Body of pancreas (tissue), 4 donors: Measurements from ENCODE around the gene TNNC1.
A peak's percentile ranks its signal among the peaks of the same experiment; 100 is the strongest.

Experiments used
- POLR2A ChIP-seq, 3 donors: fragments of 450-650 bp; IDR thresholded peaks; one replicate each; pipeline ENCODE4 v1.6.1; 2016; ENCODE audit warnings: antibody characterized with exemption in 3 of 3, mild to moderate bottlenecking in 2 of 3
- TF ChIP-seq, protein P1 (sequence below), 7 experiments: fragments of 450-650 bp in 4 of 7; fragments of 200-600 bp in 3 of 7; sonication (generic) in 3 of 7; IDR thresholded peaks; one replicate each; pipeline ENCODE4 v1.5.1; 2016 to 2019; ENCODE audit warnings: antibody characterized with exemption in 7 of 7

DNA sequence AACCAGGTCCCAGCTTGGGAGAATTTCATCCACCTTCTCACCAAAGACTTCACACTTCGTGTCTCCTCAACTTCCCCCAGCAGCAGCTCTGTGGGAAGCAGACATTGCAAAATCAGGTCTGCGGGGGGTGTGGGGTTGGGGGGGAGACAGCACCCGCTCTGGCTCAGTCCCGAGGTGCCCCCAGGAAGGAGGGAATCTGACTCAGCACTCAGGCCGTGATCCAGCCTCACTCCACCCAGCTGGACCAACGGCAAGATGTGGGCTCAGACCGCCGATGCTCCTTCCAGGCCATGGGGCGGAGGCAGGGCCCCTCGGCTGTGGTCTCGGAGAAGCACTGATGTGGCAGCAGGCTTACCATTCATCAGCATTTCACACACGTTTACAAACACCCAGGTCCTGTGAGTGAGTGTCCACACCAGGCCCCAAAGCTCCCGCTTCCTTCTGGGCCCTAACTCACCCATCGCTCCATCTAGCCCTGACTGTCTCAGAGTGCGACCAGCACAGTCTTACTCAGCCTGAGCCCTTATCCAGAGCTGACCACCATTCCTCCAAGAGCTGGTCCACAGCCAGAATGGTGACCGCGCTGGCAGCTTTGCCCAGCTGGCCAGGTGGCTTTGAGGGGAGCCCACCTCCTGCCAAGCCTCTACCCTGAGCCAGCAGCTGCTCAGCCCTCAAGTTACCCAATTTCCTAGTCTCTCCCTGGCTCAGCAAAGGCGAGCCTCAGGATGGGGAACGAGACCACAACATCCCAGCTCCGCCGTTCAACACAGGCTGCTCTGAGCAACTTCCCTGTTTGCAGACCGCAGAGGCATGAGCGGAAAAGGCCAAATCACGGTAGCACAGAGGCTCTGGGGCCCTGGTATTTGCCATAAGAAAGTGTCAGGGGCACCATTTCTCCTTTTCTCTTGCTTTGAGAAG lies 44.6 kb upstream of the TNNC1 start:
- TF ChIP-seq, protein P1, sequence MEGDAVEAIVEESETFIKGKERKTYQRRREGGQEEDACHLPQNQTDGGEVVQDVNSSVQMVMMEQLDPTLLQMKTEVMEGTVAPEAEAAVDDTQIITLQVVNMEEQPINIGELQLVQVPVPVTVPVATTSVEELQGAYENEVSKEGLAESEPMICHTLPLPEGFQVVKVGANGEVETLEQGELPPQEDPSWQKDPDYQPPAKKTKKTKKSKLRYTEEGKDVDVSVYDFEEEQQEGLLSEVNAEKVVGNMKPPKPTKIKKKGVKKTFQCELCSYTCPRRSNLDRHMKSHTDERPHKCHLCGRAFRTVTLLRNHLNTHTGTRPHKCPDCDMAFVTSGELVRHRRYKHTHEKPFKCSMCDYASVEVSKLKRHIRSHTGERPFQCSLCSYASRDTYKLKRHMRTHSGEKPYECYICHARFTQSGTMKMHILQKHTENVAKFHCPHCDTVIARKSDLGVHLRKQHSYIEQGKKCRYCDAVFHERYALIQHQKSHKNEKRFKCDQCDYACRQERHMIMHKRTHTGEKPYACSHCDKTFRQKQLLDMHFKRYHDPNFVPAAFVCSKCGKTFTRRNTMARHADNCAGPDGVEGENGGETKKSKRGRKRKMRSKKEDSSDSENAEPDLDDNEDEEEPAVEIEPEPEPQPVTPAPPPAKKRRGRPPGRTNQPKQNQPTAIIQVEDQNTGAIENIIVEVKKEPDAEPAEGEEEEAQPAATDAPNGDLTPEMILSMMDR (IDR thresholded peaks at IDR 0.05): no peak
- TF ChIP-seq POLR2A (IDR thresholded peaks at IDR 0.05): peak in 1 of 3 donors; percentile 7
